Kidney glomerular epithelial cell (primary cell): Measurements from ENCODE around the gene FAM204A.
A peak's percentile ranks its signal among the peaks of the same experiment; 100 is the strongest.

Source experiments
- DNase-seq: peaks from one replicate; lab custom pipeline; 2025; lab: John Stamatoyannopoulos, UW

FAM204A gene

DNA sequence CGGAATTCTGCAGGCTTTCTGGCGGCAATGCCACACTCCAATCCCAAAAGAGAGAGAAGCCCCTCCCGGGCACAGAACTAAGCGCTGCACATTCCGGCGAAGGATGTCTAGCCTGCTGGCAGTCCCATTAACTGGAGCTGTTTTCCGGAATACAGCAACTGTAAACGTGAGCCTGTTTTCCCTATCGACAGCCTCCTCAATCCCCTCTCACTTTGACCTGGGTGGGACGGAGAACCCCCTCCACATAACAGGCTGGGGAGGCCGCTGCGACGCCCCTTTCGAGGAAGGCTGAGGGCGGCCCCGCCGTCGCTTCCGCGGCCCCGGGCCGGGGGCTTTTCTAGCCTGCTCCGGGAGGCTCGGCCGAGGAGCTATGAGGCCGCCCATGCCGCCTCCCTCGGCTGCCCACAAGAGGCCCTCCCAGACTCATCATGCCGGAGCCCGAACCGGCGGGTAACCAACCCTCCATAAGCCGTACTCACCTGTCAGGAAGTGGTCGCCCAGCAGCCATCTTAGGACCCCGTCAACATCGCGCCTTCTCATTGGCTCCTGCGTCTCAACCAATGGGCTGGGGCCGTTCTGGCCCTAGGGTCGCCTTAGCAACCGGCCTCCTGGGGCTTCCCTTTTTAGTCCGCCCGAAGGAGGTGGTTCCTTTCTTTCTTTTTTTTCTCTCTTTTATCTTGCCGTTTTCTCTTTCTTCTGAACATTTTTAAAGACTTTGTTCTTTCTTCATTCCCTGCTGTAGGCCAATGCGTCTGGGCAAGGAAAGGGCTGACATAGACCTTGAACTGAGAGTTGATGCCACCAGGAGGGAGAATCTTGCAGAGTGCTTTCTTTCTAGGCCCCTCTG is at the start of gene FAM204A:
TSS of gene FAM204A (minus strand) at position 534 of the 847 bp plus-strand sequence. CDS start 5,909 bp downstream, outside the sequence.
- DNase-seq: peak; percentile 93

DNA sequence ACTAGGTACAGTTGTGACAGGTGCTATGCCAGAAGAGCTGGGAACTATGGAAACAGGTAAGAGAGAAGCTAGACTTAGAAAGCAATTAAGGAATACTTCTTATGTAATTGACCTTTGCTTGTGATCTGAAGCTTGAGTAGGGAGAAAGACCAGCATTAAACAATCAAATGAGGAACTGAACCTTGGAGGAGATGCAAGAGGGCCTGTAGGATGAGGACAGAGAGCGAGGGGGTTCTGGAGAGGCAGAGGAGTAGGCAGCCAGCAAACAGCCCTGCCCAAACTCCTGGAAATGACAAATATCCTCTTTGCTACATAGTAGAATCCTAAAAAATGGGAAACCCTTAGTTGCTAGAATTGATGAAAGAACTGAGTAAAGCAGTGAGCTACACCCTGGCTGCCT is 41.6 kb upstream of the FAM204A start:
- no peak for DNase-seq

DNA sequence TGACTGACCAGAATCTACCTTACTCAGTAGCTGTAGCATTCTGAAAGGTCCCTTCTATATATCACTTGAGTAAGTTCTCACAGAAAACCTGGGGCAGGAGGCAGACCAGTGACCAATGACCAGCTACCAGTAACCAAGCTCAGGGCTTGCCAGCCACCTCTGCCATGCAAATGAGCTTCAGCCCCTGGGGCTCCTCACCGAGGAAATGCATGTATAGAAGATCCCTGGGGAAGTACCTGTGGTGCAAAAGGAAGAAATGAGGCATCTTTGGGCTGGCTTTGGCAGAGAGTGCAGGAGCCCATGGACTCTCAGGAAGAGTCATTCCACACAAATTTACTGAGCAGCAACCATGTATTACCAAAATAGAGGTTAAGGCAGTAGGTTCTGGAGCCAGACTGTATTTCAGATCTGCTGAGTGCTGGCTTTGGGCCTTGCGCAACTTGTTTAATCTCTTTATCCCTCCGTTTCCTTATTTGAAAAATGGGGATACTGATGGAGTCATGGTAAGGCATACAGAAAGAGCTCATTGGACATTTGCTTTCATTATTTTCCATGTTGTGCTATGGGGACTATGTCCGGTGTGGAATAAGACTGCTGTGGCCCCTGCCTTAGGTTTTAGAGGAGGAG is 41.1 kb upstream of the FAM204A start:
- DNase-seq: no peak

DNA sequence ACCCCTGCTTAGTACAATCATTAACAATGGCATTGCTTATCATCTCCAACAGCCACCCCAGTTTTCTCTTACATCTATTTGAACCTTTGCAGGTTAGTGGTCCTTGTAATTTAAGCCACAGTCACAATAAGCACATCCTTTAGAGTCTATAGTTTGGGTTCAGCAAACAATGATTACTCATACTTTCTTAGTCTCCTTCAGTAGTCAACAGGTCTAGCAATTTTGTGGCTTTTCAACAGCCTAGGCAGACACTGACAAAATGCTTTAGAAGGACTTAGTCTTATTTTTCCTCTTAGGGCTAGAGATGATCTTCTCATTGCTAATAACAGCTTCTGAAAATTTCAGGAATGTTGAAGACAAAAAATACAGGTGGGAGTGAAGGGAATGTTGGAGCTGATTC is 32.3 kb upstream of the FAM204A start:
- no peak for DNase-seq

DNA sequence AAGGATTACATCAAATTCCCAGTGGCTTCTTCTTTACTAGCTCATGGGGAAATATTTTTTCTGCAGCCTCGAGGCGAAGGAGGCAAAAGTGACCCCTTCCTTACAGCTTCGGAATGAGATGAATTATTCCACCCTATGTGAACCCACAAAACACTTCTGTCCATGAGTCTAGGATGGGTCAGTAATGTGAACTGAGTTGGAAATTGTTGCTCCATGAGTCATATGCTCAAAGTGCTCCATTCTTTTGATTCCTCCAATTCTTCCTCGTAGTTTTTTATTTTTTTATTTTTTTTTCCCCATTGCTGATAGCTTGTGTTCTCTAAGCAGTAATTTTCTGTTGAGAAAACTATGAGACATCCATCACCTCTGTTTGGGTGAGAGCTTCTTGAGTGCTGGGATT is 31.7 kb upstream of the FAM204A start:
- DNase-seq: peak; percentile 83

DNA sequence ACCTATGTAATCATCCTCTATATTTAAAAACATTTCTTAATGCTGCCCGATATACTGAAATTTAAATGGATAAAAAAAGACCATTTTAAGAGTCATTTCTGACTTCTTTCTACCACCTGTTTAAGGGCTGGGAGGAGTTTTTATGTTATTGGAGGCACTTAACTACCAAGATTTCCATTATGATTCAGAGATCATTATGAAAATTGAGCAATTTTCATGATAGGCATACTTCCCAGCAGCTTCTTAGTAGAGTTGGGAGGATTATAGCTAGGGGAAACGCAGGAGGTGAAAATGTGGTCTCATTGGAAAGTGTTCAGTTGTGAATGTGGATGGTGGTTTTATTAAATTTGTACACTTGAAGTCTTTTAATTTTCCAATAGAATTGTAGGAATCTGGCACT is 28.4 kb upstream of the FAM204A start:
- no peak for DNase-seq

DNA sequence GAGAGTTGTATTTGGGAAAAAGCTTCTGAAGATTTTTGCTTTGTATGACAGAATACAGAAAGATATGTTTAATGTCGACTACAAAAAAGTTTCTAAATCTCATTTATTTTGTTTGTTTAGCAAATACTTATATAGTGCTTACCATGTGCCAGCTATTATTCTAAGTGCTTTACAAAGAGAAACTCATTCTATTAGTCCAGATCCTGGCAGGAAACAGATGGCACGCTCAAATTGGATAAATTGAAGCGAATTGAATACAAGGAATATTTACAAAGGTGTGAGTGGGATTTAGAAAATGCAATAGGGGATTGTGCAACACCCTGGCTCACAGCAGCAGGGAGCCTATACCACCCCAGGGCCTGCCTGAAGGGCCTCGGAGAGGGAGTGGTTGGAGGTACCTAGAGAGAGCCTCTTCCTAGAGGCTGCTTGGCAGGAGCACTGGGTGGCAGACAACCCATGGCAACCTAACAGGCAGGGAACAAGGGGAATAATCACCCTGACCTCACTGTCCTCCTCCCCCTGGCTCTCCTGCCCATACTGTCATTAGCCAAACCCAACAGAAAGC is 27.6 kb upstream of the FAM204A start:
- DNase-seq: no peak

DNA sequence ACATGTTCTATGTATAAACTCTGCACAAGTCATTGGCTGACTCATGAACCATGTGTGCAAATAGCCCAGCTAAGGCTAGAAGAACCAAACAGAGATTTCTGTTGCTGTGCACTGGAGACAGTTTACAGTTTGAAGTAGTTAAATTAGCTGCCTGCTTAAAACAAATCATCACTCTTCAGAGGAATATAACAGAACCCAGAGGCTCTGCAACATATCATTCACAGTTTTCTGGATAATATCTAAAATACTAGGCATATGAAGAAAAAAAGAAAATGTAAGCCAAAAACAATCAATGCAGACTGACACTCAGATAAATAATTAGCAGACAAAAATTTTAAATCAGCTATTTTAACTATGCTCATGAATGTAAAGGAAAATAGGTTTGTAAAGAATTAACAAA is 23.6 kb upstream of the FAM204A start:
- no peak for DNase-seq

DNA sequence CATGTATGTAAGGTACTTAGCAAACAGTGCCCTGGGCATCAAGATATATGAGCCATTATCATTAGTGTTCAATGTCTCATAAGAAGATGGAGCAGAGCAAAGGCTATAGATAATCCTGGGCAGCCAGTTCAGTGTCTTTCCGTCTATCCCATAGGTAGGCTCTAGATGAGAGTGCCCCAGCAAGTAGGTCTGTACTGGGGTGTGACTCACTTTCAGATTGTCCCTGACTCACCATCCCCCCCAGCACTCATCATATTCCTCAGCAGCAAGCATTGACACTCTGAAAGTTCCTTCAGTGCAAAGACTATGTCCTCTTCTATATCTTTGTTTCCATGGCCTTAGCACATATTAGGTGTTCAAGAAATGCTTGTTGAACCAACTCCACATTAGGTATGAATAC is 20.0 kb upstream of the FAM204A start:
- no peak for DNase-seq

DNA sequence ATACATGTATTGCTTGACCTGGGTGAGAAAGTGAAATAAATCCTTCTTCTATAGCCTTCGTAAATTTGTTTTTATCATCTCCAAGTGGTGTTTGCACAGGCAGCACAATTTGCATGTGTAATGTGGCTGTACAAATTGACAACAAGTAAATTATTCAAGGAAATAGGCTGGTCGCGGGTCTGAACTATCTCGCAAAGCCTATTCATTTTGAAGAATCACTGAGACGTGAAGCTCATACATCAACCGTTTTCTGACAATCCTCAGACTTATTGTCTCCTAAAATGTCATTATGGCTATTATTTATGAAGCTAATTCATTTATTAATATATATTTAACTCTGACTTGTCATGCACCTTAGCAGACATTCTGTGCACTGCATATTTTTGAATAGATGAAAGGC is 16.2 kb upstream of the FAM204A start:
- DNase-seq: no peak

DNA sequence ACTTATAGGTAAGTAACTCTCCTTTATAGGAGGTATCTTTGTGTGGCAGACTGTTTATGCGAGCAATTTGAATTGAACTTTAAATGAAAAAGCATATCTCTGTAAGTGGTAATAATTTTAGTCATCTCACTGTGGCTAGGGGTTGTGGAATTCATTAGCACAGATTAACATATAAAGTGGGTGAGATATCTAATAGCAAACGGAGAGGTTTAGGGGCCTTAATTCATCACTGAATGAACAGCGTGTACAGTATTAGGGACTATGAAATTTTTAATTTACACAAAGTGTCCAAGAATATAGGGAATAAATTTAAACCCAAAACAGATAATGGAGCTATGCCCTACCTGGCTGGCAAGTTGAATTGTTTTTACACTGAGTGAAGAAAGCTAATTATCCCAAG is 15.7 kb upstream of the FAM204A start:
- DNase-seq: no peak

DNA sequence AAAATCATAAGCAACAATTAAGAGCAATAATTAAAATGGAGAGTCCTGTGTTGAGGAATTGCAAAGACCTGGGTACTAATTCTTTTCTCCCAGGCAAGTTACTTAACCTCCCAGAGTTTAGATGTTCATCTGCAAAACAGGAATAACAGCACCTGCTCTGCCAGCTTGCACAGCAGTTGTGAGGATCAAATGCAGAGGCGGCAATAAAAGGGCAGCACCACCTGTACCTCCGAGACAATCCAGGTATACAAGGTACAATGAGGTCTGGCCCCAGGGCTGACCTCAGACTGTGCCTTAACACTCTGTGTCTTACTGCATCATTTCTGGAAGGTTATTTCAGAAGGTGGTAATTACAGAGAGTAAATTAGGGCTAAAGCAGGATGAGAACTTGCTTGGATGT is 14.5 kb upstream of the FAM204A start:
- DNase-seq: no peak

DNA sequence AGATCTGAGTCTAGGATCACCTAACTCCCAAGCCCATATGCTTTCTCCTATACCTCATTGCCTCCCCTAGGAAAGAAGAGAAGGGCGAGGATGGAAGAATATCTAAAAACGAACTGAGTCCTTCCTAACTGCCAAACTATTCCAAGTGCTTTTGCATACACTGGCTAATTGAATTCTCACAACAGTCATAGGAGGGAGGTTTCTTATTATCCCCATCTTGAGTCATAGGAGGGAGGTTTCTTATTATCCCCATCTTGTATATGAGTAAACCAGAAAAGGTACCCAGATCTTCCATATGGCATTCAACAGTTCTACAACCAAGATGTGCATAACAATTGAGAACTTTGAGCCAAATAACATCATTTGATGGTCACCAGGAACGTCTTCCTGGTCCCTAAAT is 13.1 kb upstream of the FAM204A start:
- DNase-seq: no peak

DNA sequence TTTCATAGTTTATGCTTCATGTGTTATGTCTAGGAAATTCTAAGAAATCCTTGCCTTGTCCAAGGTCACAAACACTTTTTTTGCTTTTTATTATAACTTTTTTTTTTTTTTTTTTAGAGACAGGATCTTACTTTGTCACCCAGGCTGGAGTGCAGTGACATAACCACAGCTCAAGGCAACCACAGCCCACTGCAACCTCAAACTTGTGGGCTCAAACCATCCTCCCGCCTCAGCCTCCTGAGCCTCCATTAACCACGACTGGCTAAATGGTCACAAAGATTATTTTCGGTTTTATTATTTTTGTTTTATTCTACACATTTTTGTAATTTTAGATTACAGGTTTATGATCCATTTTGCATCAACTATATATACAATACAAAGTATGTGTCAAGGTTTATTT is 7.1 kb upstream of the FAM204A start:
- DNase-seq: no peak

DNA sequence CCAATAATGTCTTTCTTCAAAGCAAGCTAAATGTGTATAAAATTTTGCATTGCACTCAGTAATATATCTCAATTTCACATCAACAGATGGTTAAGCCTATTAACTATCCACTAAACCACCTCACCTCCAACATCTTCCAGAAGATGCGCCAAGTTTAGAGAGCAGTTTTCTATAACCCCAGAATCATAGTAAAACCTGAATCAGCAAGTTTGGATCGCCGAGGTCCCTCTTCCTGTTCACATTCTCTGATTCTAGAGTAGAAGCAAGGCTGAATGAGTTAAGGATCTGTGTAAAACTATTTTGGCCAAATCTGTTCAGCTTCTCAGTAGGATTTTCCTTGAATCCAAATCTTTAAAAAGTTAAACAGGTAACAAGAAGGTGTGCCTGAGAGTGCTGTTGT is 1.4 kb upstream of the FAM204A start:
- no peak for DNase-seq

DNA sequence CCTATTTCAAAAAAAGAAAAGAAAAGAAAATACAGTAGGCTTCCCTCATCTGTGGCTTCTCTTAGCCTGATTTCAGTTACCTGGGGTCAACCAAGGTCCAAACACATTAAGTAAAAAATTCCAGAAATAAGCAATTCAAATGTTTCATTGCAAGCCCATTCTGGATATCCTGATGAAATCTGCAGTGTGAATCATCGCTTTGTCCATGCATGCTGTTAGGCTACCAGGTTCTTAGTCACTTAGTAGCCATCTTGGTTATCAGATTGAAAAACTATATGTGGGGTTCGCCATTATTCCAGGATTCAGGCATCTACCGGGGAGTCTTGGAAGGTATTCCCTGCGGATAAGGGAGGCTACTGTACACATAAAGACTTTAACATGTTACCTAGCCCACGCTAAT is 991 bp upstream of the FAM204A start:
- DNase-seq: no peak

DNA sequence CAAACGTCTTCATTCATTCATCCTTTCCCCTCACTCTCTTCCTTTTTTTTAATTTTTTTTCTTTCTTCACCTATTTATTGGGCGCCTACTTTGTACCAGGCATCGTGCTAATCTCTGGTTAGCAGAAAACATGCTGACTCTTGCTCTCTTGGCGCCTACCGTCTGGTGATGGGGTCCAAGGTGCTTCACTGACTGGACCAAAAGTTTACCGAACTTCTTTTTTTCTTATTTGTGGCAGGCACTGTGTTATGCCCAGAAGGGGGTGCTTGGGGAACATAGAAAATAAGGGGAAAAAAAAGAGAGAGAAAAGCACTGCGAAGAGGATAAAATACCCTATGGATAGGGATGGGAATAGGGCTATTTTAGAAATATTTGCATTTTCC is 505 bp upstream of the FAM204A start:
- DNase-seq: no peak

DNA sequence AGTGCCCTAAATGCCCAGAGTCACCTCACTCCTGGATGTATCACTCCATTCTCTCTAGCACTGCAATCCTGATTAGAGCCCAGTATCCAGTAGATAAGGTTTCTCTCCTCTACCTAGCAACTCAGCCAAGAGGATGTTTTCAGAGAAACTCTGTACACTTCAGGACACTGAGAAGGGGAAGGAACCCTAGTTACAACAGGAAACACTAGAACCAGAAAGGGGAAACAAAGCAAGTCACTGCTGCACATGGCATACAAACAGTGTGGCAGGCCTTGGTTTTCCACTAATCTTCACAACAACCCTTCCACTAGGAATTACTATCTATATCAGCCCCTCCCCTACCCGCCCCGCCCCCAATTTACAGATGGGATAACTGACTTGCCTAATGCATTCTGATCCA is 1.6 kb downstream of the FAM204A start:
- DNase-seq: no peak

DNA sequence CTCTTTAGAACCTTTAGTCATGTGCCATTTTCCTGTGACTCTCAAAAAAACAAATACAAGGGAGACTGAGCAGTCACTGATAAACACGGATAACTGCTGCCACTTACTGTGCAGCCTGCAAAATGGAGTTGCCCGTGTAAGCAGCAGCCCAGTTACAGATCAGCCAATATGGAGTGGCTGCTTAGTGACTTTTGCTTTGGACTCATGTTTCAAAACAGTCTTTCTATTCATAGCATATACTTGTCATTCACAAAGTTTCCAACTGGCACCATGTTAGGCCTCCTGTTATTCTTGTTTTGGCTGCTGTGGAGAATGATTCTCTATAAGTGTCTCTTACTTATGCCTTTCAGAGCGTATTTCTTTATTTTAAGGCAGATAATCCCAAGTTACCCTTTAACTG is 3.0 kb downstream of the FAM204A start:
- no peak for DNase-seq

DNA sequence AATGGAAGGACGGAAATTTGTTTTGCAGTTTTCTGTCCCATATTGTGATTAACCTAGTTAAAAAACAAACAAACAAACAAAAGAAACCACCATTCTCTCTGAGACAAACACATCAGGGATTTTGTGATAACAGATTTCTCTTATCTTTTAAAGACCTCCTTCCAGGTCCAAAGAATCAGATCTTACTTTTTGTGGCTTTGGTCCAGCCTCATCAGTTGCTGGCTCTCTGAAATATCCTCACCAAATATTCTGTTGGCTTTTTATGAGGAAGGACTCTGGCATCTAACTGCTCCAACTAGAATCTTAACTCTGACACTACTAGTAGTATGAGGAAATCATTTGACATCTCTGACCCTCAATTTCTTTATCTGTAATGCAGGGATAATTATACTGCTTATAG is 4.8 kb downstream of the FAM204A start:
- no peak for DNase-seq

DNA sequence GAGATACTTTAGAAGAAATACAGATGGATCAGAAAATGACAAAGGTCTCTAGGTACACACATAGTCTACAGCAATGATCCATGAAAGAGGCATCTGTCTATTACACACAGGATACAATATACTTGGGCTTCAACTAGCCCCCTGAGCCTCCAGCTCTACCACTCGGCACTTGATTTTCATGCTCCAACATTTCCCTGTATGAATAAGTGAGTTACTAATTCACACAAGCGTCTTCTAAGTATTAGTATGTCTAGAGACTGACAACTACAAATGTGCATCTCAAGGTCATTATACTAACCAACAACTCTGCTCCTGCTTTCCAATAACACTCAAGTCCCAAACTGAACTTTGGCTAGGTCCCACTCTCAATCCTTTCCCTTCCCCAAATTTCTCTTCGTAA is 8.3 kb downstream of the FAM204A start:
- DNase-seq: no peak

DNA sequence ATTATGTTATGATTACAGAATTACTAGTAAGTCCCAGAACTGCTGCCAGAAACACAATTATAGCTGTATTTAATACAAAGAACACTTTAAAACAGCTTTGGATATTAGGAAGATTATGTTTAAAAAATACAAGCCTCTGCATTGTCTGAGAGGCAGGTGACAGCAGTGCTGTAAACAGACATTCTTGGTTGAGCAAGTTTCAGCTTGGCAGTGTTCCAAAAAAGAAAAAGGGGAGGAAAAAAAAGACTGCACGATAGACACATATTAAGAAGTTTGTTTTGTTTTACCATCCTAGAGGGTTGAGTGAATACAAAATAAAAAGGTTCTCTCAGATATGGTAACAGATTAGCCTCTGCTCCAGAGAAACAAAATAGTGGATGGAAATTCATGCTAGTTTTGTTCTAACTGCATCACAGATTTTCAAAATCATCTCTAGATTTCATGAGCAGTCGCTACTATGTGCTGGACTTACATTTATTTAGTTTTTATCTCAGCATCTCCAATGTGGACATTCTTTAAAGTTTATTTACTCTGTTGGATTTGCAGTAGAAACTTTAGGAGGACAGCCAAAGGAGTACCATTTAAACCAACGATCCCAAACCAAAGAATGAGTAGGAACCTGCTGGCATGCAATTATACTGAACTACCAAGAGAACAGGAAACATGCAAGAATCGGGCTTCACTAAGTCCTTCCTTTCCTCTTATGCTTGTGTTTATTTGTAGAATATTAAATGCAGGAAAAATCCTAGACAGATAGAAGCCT is 9.0 kb downstream of the FAM204A start:
- peak; percentile 8 for DNase-seq

DNA sequence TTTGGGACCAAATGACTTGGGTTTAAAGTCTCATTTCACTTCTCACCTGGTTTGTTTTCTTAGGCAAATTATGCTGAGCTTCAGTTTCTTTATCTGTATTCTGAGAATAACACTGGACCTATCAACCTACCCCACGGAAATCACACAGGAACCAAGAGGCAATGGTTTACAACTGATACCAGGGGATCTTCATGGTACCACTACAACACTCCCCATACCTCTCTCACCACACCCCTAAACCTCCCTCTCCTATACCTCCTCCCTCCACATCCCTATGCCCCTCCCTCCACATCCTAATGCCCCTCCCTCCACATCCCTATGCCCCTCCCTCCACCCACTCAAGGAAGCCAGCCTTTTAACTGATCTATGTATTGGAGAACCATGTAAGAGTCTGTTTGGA is 9.9 kb downstream of the FAM204A start:
- DNase-seq: no peak
